IMR-90 (cell line): Measurements from ENCODE around the gene PCCA. TPM values are rescaled to one million over a fixed set of nuclear protein-coding genes. Genes with fewer than 3 reads are reported as not detected.

ENCODE experiments used
- ATAC-seq: fragments of 200-7000 bp; cut with Tn5 transposase; 2 replicates; pipeline ENCODE4 v1.9.1; 2020; ENCODE audit warnings: low read depth, mild to moderate bottlenecking, moderate library complexity
- BruUV-seq: library from RNA; stranded (reverse); fragments of 400-500 nt; replicated peaks from 2 replicates; lab custom pipeline; 2021; lab: Mats Ljungman, UMichigan
- CTCF ChIA-PET: fragments of 300-600 bp; formaldehyde crosslinking; extraction: SDS; loops from one replicate; lab custom pipeline; 2021; ENCODE audit warnings: antibody characterized with exemption; lab: Yijun Ruan, JAX
- POLR2A ChIA-PET: fragments of 300-600 bp; sonication (Branson Sonifier 250); formaldehyde crosslinking; loops from one replicate; lab custom pipeline; 2022; ENCODE audit warnings: antibody characterized with exemption; ENCODE audit not compliant: unreplicated experiment; lab: Charles Lee
- DNase-seq: peaks from one replicate; pipeline ENCODE4 v3.0.0; 2013
- H2AFZ ChIP-seq: replicated peaks from 2 replicates; pipeline ENCODE3; 2013; ENCODE audit warnings: low read length, mild to moderate bottlenecking; ENCODE audit not compliant: poor library complexity
- H2AK5ac ChIP-seq: 2 replicates; pipeline ENCODE4 v1.6.1; 2013; ENCODE audit warnings: low read depth, low read length, inconsistent platforms
- H2AK9ac ChIP-seq: replicated peaks from 2 replicates; pipeline ENCODE3; 2013; ENCODE audit warnings: mild to moderate bottlenecking, low read depth, low read length, moderate library complexity; ENCODE audit not compliant: poor library complexity
- H2BK120ac ChIP-seq: 2 replicates; pipeline ENCODE4 v1.6.1; 2013; ENCODE audit warnings: low read depth, low read length, inconsistent platforms
- H2BK15ac ChIP-seq: 3 replicates; pipeline ENCODE4 v1.6.1; 2013; ENCODE audit warnings: low read depth, low read length, inconsistent platforms
- H2BK20ac ChIP-seq: 2 replicates; pipeline ENCODE4 v1.6.1; 2013; ENCODE audit warnings: low read depth, mild to moderate bottlenecking, inconsistent platforms, low read length, moderate library complexity
- H2BK5ac ChIP-seq: 2 replicates; pipeline ENCODE4 v1.6.1; 2013; ENCODE audit warnings: mild to moderate bottlenecking, low read depth, low read length, inconsistent platforms; ENCODE audit not compliant: poor library complexity, severe bottlenecking
- H3K14ac ChIP-seq: replicated peaks from 2 replicates; pipeline ENCODE4 v1.6.1; 2013; ENCODE audit warnings: low read depth, low read length, inconsistent platforms
- H3K18ac ChIP-seq: 2 replicates; pipeline ENCODE4 v1.6.1; 2013; ENCODE audit warnings: low read depth, low read length, control low read depth
- H3K23ac ChIP-seq: 2 replicates; pipeline ENCODE4 v1.6.1; 2013; ENCODE audit warnings: low read depth, low read length, inconsistent platforms
- H3K27ac ChIP-seq: 2 replicates; pipeline ENCODE4 v1.5.1; 2013; ENCODE audit warnings: mild to moderate bottlenecking, control low read depth, low read length; ENCODE audit not compliant: insufficient read depth
- H3K27me3 ChIP-seq: 2 replicates; pipeline ENCODE4 v1.6.1; 2013; ENCODE audit warnings: low read length; ENCODE audit not compliant: control insufficient read depth, insufficient read depth
- H3K36me3 ChIP-seq: 2 replicates; pipeline ENCODE4 v1.6.1; 2013; ENCODE audit warnings: low read length, mixed read lengths; ENCODE audit not compliant: control insufficient read depth, insufficient read depth
- H3K4ac ChIP-seq: 2 replicates; pipeline ENCODE4 v1.6.1; 2013; ENCODE audit warnings: low read depth, low read length, inconsistent platforms
- H3K4me1 ChIP-seq: 2 replicates; pipeline ENCODE4 v1.6.1; 2013; ENCODE audit warnings: low read length, mixed read lengths; ENCODE audit not compliant: control insufficient read depth, insufficient read depth
- H3K4me2 ChIP-seq: 2 replicates; pipeline ENCODE4 v1.6.1; 2013; ENCODE audit warnings: low read depth, mild to moderate bottlenecking, control low read depth, low read length, moderate library complexity
- H3K4me3 ChIP-seq: 2 replicates; pipeline ENCODE4 v1.5.1; 2013; ENCODE audit warnings: low read depth, mild to moderate bottlenecking, control low read depth, low read length, moderate library complexity; ENCODE audit not compliant: insufficient read depth
- H3K56ac ChIP-seq: 2 replicates; pipeline ENCODE4 v1.6.1; 2013; ENCODE audit warnings: low read length, inconsistent platforms; ENCODE audit not compliant: insufficient read depth; ENCODE audit errors: extremely low read depth
- H3K79me1 ChIP-seq, 2 experiments: 2 replicates each; pipeline ENCODE4 v1.6.1; 2013; ENCODE audit warnings: low read length in 2 of 2, inconsistent platforms in 1 of 2, low read depth in 1 of 2
- H3K9ac ChIP-seq: 2 replicates; pipeline ENCODE4 v1.6.1; 2013; ENCODE audit warnings: low read depth, low read length, control low read depth
- H3K9me1 ChIP-seq: 2 replicates; pipeline ENCODE4 v1.6.1; 2013; ENCODE audit warnings: low read length, inconsistent platforms; ENCODE audit not compliant: insufficient read depth
- H3K9me3 ChIP-seq: 2 replicates; pipeline ENCODE4 v1.6.1; 2013; ENCODE audit warnings: low read length; ENCODE audit not compliant: control insufficient read depth, insufficient read depth
- H4K20me1 ChIP-seq: 2 replicates; pipeline ENCODE4 v1.6.1; 2013; ENCODE audit warnings: low read length, inconsistent platforms; ENCODE audit not compliant: insufficient read depth
- H4K5ac ChIP-seq: 2 replicates; pipeline ENCODE4 v1.6.1; 2013; ENCODE audit warnings: mild to moderate bottlenecking, low read depth, low read length, control low read depth
- H4K8ac ChIP-seq, 2 experiments: 2 replicates each; pipeline ENCODE4 v1.6.1; 2013; ENCODE audit warnings: low read depth in 2 of 2, low read length in 2 of 2, control low read depth in 1 of 2, inconsistent platforms in 1 of 2
- H4K91ac ChIP-seq: 2 replicates; pipeline ENCODE4 v1.6.1; 2013; ENCODE audit warnings: low read depth, low read length, inconsistent platforms; ENCODE audit not compliant: insufficient read depth
- BHLHE40 ChIP-seq: fragments of 150-350 bp; IDR thresholded peaks from 2 replicates; pipeline ENCODE4 v1.6.1; 2016; ENCODE audit warnings: mild to moderate bottlenecking, low read depth, low read length
- CEBPB ChIP-seq: IDR thresholded peaks from 2 replicates; pipeline ENCODE4 v1.6.1; 2012; ENCODE audit warnings: low read depth, low read length, improper control_type of control experiment
- CHD1 ChIP-seq: IDR thresholded peaks from 2 replicates; pipeline ENCODE4 v1.6.1; 2012; ENCODE audit warnings: low read depth, low read length, improper control_type of control experiment
- FOS ChIP-seq: fragments of 150-350 bp; IDR thresholded peaks from 2 replicates; pipeline ENCODE4 v1.6.1; 2016; ENCODE audit warnings: low read depth, low read length
- MAFK ChIP-seq: IDR thresholded peaks from 2 replicates; pipeline ENCODE4 v1.6.1; 2012; ENCODE audit warnings: low read depth, low read length, improper control_type of control experiment
- MAZ ChIP-seq: IDR thresholded peaks from 2 replicates; pipeline ENCODE4 v1.6.1; 2012; ENCODE audit warnings: low read depth, mild to moderate bottlenecking, low read length, improper control_type of control experiment, moderate library complexity, borderline replicate concordance
- MXI1 ChIP-seq: IDR thresholded peaks from 2 replicates; pipeline ENCODE4 v1.6.1; 2012; ENCODE audit warnings: low read depth, mild to moderate bottlenecking, low read length, moderate library complexity, borderline replicate concordance
- NFE2L2 ChIP-seq: fragments of 150-350 bp; IDR thresholded peaks from 2 replicates; pipeline ENCODE4 v1.6.1; 2016; ENCODE audit warnings: low read depth, mild to moderate bottlenecking, low read length
- POLR2A ChIP-seq: IDR thresholded peaks from 2 replicates; pipeline ENCODE4 v1.6.1; 2012; ENCODE audit warnings: mild to moderate bottlenecking, low read depth, low read length
- RAD21 ChIP-seq: IDR thresholded peaks from 2 replicates; pipeline ENCODE4 v1.6.1; 2012; ENCODE audit warnings: low read length, improper control_type of control experiment
- RCOR1 ChIP-seq: IDR thresholded peaks from 2 replicates; pipeline ENCODE4 v1.6.1; 2012; ENCODE audit warnings: mild to moderate bottlenecking, low read length, improper control_type of control experiment; ENCODE audit not compliant: insufficient replicate concordance
- RFX5 ChIP-seq: IDR thresholded peaks from 2 replicates; pipeline ENCODE4 v1.8.0; 2012; ENCODE audit warnings: low read depth, mild to moderate bottlenecking, low read length, moderate library complexity
- SMC3 ChIP-seq: fragments of 150-350 bp; IDR thresholded peaks from 2 replicates; pipeline ENCODE4 v1.6.1; 2016; ENCODE audit warnings: low read depth, mild to moderate bottlenecking, antibody characterized with exemption, low read length, moderate library complexity
- WGBS, 2 experiments: methylation state at CpG; one replicate each; pipeline versions ENCODE4 v1.1.5 to v1.1.7; 2013; ENCODE audit warnings: missing lambda C conversion rate in 2 of 2; ENCODE audit not compliant: insufficient read length in 1 of 2; ENCODE audit errors: extremely low coverage in 2 of 2; 5-methylcytosine and 5-hydroxymethylcytosine counted together
- dilution Hi-C: fragments of 300-500 bp; cut with HindIII; formaldehyde crosslinking; loops from one replicate; pipeline ENCODE4 v1.14.3; 2018; ENCODE audit warnings: low sequenced_read_pairs; ENCODE audit not compliant: unreplicated experiment
- in situ Hi-C: fragments of 300-500 bp; cut with MboI; formaldehyde crosslinking; loops from 3 replicates; pipeline ENCODE4 v1.14.3; 2019; ENCODE audit warnings: low sequenced_read_pairs, inconsistent platforms, mixed read lengths
- intact Hi-C: fragments of 100-400 bp; cut with micrococcal nuclease; formaldehyde crosslinking; loops from 2 replicates; pipeline ENCODE4 v1.10.0; 2022
- polyA plus RNA-seq, 3 experiments: library from polyadenylated mRNA; depleted of rRNA; stranded (reverse); fragments of >200 nt; gene quantifications; 2 replicates each; pipeline ENCODE4 v1.2.3, GENCODE V29; 2012; ENCODE audit warnings: low replicate concordance in 1 of 3
- total RNA-seq: library from RNA; depleted of rRNA; stranded (reverse); fragments of >200 nt; gene quantifications from 2 replicates; pipeline ENCODE4 v1.2.3, GENCODE V29; 2012
- TF ChIP-seq, protein P1 (sequence below): conservative IDR thresholded peaks from 2 replicates; pipeline ENCODE4 v1.5.1; 2012; ENCODE audit warnings: mild to moderate bottlenecking, low read depth, low read length, improper control_type of control experiment
- TF ChIP-seq, protein P2 (sequence below): fragments of 150-350 bp; IDR thresholded peaks from 2 replicates; pipeline ENCODE4 v1.6.1; 2016; ENCODE audit warnings: low read depth, mild to moderate bottlenecking, low read length, moderate library complexity, borderline replicate concordance
- TF ChIP-seq, protein P3 (sequence below): fragments of 150-350 bp; IDR thresholded peaks from 2 replicates; pipeline ENCODE4 v1.6.1; 2017; ENCODE audit warnings: mild to moderate bottlenecking, antibody characterized with exemption, low read length, low read depth

Gene PCCA
- total and polyA plus RNA-seq, 2 of the 4 experiments (the other 2 are of a cell fraction), result 7.6 to 24.0 TPM

DNA sequence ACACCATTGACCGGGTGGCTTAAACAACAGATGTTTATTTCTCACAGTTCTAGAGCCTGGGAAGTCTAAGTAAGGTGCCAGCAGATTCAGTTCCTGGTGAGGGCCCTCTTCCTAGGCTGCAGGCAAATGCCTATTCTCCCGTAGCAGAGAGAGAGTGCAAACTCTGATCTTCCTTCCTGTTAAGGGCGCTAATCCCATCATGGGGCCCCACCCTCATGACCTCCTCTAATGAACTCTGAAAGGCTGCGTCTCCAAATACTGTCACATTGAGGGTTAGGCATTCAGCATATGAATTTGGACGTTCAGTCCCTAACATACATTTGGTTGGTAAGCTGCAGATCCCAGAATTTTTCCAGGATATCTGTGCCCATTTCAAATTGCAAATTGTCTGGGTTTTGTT, 370.9 kb downstream of the PCCA start:
- no TSS peak for BruUV-seq
- Histone ChIP-seq H3K56ac (no peak overlapping the region), H2BK15ac (no peak overlapping the region), H3K4ac (no peak overlapping the region), H3K79me1 (peaks cover 2 to 3% of the 10 kb centered on the region in 2 experiments; a peak in 2 of 4 replicates), H3K9me1 (peaks cover 5% of the 10 kb centered on the region; the same call in 1 of the 2 replicates), H3K27me3 (no peaks in the 10 kb centered on the region), H2AK5ac (no peak overlapping the region), H3K36me3 (peaks cover 1% of the 10 kb centered on the region; the same call in 1 of the 2 replicates), H3K27ac (no peak overlapping the region), H3K4me1 (peaks cover 5% of the 10 kb centered on the region), H4K20me1 (no peaks in the 10 kb centered on the region), H2AK9ac (no peak overlapping the region), H2BK20ac (no peak overlapping the region), H3K4me3 (no peak overlapping the region), H3K23ac (no peak overlapping the region), H3K14ac (no peak overlapping the region), H4K5ac (no peak overlapping the region), H3K9ac (no peak overlapping the region), H3K18ac (no peak overlapping the region), H2BK5ac (no peak overlapping the region), H3K4me2 (no peak overlapping the region), H2AFZ (no peak overlapping the region), H4K8ac (no peak overlapping the region), H3K9me3 (no peaks in the 10 kb centered on the region), H4K91ac (no peak overlapping the region), H2BK120ac (no peak overlapping the region)
- TF ChIP-seq CHD1 (no peak), SMC3 (no peak), RFX5 (no peak), CEBPB (no peak), MAZ (no peak), MAFK (no peak), RCOR1 (no peak), RAD21 (no peak), POLR2A (no peak), MXI1 (no peak), FOS (no peak), BHLHE40 (no peak), NFE2L2 (no peak)
- TF ChIP-seq, protein P1, sequence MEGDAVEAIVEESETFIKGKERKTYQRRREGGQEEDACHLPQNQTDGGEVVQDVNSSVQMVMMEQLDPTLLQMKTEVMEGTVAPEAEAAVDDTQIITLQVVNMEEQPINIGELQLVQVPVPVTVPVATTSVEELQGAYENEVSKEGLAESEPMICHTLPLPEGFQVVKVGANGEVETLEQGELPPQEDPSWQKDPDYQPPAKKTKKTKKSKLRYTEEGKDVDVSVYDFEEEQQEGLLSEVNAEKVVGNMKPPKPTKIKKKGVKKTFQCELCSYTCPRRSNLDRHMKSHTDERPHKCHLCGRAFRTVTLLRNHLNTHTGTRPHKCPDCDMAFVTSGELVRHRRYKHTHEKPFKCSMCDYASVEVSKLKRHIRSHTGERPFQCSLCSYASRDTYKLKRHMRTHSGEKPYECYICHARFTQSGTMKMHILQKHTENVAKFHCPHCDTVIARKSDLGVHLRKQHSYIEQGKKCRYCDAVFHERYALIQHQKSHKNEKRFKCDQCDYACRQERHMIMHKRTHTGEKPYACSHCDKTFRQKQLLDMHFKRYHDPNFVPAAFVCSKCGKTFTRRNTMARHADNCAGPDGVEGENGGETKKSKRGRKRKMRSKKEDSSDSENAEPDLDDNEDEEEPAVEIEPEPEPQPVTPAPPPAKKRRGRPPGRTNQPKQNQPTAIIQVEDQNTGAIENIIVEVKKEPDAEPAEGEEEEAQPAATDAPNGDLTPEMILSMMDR, result no peak
- TF ChIP-seq, protein P2, sequence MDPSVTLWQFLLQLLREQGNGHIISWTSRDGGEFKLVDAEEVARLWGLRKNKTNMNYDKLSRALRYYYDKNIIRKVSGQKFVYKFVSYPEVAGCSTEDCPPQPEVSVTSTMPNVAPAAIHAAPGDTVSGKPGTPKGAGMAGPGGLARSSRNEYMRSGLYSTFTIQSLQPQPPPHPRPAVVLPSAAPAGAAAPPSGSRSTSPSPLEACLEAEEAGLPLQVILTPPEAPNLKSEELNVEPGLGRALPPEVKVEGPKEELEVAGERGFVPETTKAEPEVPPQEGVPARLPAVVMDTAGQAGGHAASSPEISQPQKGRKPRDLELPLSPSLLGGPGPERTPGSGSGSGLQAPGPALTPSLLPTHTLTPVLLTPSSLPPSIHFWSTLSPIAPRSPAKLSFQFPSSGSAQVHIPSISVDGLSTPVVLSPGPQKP, result no peak
- TF ChIP-seq, protein P3, sequence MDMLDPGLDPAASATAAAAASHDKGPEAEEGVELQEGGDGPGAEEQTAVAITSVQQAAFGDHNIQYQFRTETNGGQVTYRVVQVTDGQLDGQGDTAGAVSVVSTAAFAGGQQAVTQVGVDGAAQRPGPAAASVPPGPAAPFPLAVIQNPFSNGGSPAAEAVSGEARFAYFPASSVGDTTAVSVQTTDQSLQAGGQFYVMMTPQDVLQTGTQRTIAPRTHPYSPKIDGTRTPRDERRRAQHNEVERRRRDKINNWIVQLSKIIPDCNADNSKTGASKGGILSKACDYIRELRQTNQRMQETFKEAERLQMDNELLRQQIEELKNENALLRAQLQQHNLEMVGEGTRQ, result no peak
- ATAC-seq (no peak), DNase-seq (no peak)
- POLR2A ChIA-PET, result no interaction called here
- dilution Hi-C loops, result no loop called here
- intact Hi-C loops, result no loop called here
- CTCF ChIA-PET, result no interaction called here
- in situ Hi-C loops, result no loop called here
- no CpG with 5 or more reads among the region's 5 CpGs for WGBS, 2 experiments
